ENCODE data around the gene FBXL7.

GRCh38 chr5:15835514-15835913 lies 335.5 kb downstream of the FBXL7 start:
- TF ChIP-seq, protein P1, sequence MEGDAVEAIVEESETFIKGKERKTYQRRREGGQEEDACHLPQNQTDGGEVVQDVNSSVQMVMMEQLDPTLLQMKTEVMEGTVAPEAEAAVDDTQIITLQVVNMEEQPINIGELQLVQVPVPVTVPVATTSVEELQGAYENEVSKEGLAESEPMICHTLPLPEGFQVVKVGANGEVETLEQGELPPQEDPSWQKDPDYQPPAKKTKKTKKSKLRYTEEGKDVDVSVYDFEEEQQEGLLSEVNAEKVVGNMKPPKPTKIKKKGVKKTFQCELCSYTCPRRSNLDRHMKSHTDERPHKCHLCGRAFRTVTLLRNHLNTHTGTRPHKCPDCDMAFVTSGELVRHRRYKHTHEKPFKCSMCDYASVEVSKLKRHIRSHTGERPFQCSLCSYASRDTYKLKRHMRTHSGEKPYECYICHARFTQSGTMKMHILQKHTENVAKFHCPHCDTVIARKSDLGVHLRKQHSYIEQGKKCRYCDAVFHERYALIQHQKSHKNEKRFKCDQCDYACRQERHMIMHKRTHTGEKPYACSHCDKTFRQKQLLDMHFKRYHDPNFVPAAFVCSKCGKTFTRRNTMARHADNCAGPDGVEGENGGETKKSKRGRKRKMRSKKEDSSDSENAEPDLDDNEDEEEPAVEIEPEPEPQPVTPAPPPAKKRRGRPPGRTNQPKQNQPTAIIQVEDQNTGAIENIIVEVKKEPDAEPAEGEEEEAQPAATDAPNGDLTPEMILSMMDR (conservative IDR thresholded peaks at IDR 0.05), result no peak
- TF ChIP-seq ZFX (IDR thresholded peaks at IDR 0.05), result no peak

Measured in C4-2B (cell line).